HepG2 (cell line): ENCODE results near the gene NUP85. TPM values are rescaled to one million over a fixed set of nuclear protein-coding genes. Genes with fewer than 3 reads are reported as not detected.

Experiments used
- CENPT ChIP-seq: sonication (generic); formaldehyde crosslinking; IDR thresholded peaks from 2 replicates; pipeline ENCODE4 v1.8.0; 2022; ENCODE audit warnings: low read depth, mild to moderate bottlenecking, moderate library complexity, missing genetic modification reagents
- EED ChIP-seq: sonication (generic); formaldehyde crosslinking; IDR thresholded peaks from 2 replicates; pipeline ENCODE4 v1.5.0; 2020; ENCODE audit warnings: mild to moderate bottlenecking, missing genetic modification reagents
- GMEB2 ChIP-seq: IDR thresholded peaks from 2 replicates; pipeline ENCODE4 v1.6.1; 2016; ENCODE audit warnings: missing biosample characterization, missing genetic modification reagents, low read depth
- MXD1 ChIP-seq: sonication (generic); formaldehyde crosslinking; IDR thresholded peaks from 2 replicates; pipeline ENCODE4 v1.4.0; 2020; ENCODE audit warnings: mild to moderate bottlenecking, missing genetic modification reagents
- PITX1 ChIP-seq: sonication (generic); formaldehyde crosslinking; IDR thresholded peaks from 2 replicates; pipeline ENCODE4 v1.5.1; 2020; ENCODE audit warnings: mild to moderate bottlenecking, missing genetic modification reagents
- POLR2A ChIP-seq, 2 experiments: IDR thresholded peaks; 2 replicates each; pipeline ENCODE4 v1.6.1; 2011; ENCODE audit warnings: low read depth in 2 of 2, low read length in 2 of 2, mild to moderate bottlenecking in 1 of 2, moderate library complexity in 1 of 2; ENCODE audit not compliant: insufficient read depth in 1 of 2
- SIN3A ChIP-seq: IDR thresholded peaks from 2 replicates; pipeline ENCODE4 v1.6.1; 2011; ENCODE audit warnings: low read depth, mild to moderate bottlenecking, control low read depth, low read length, borderline replicate concordance
- SRF ChIP-seq: IDR thresholded peaks from 2 replicates; pipeline ENCODE4 v1.6.1; 2011; ENCODE audit warnings: mild to moderate bottlenecking, low read depth, low read length, moderate library complexity
- TCF12 ChIP-seq, 2 experiments: fragments of 450-650 bp in 1 of 2; sonication (generic) in 1 of 2; formaldehyde crosslinking in 1 of 2; IDR thresholded peaks; 2 replicates each; pipeline versions ENCODE4 v1.6.1 to v1.8.0; 2017 to 2022; ENCODE audit warnings: antibody characterized with exemption in 1 of 2, mild to moderate bottlenecking in 1 of 2, missing genetic modification reagents in 1 of 2, moderate library complexity in 1 of 2
- THAP7 ChIP-seq: sonication (generic); formaldehyde crosslinking; IDR thresholded peaks from 2 replicates; pipeline ENCODE4 v1.8.1; 2023; ENCODE audit warnings: mild to moderate bottlenecking, missing genetic modification reagents
- ZBTB37 ChIP-seq: sonication (generic); formaldehyde crosslinking; IDR thresholded peaks from 2 replicates; pipeline ENCODE4 v1.4.0; 2020; ENCODE audit warnings: mild to moderate bottlenecking, missing genetic modification reagents
- ZNF136 ChIP-seq: sonication (generic); formaldehyde crosslinking; IDR thresholded peaks from 2 replicates; pipeline ENCODE4 v1.8.1; 2022; ENCODE audit warnings: low read depth, mild to moderate bottlenecking, moderate library complexity, missing genetic modification reagents
- ZNF333 ChIP-seq: sonication (generic); formaldehyde crosslinking; IDR thresholded peaks from 2 replicates; pipeline ENCODE4 v1.4.0; 2020; ENCODE audit warnings: mild to moderate bottlenecking, missing genetic modification reagents, borderline replicate concordance
- ZNF558 ChIP-seq: sonication (generic); formaldehyde crosslinking; IDR thresholded peaks from 2 replicates; pipeline ENCODE4 v1.9.0; 2022; ENCODE audit warnings: mild to moderate bottlenecking, missing genetic modification reagents, borderline replicate concordance
- ZNF589 ChIP-seq: sonication (generic); formaldehyde crosslinking; conservative IDR thresholded peaks from 2 replicates; pipeline ENCODE4 v1.8.0; 2022; ENCODE audit warnings: mild to moderate bottlenecking, moderate library complexity, missing genetic modification reagents
- ZNF605 ChIP-seq: sonication (generic); formaldehyde crosslinking; IDR thresholded peaks from 2 replicates; pipeline ENCODE4 v1.8.0; 2022; ENCODE audit warnings: mild to moderate bottlenecking, missing genetic modification reagents
- ZSCAN12 ChIP-seq: sonication (generic); formaldehyde crosslinking; IDR thresholded peaks from 2 replicates; pipeline ENCODE4 v1.9.0; 2021; ENCODE audit warnings: mild to moderate bottlenecking, missing genetic modification reagents
- polyA plus RNA-seq, 8 experiments: library from polyadenylated mRNA; depleted of rRNA in 3 of 8; stranded (reverse) in 7 of 8; unstranded in 1 of 8; fragments of >200 nt; fragmentation: Illumina TruSeq in 4 of 8; extraction: Trizol in 4 of 8; gene quantifications; 2 replicates each; pipeline versions ENCODE4 v1.2.1 to v1.2.3, GENCODE V29; 2011 to 2016; ENCODE audit warnings: low read depth in 4 of 8, missing spikeins in 1 of 8, mixed read lengths in 1 of 8; ENCODE audit not compliant: insufficient read depth in 1 of 8
- total RNA-seq, 5 experiments: library from RNA; depleted of rRNA; stranded (reverse); fragments of >200 nt; fragmentation: Illumina TruSeq; extraction: Trizol; gene quantifications; 2 replicates each; pipeline ENCODE4 v1.2.3, GENCODE V29; 2016; ENCODE audit warnings: low read depth in 1 of 5

The NUP85 gene
- total and polyA plus RNA-seq, 2 of the 13 experiments (the other 11 are each of a cell fraction or from before 2014, with no cell fraction given) = 89.1 to 124 TPM

DNA sequence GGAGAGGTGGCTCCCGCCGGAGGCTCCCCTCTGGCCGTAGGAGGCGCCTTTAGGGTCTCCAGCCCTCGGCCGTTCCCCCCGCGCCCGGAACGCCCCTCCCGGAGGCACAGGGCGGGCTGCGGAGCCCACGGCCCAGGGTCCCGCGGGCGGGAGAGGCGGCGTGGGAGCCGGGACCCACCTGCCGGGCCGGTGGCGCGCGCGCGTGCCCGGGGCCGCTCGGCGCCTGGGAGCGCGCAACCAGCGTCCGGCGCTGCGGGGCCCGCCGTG, 65.4 kb downstream of the NUP85 start, which contains the start of gene MIF4GD (continued):
- TF ChIP-seq PITX1 (CRISPR knock-in tag) (no peak), ZBTB37 (no peak), ZNF558 (CRISPR knock-in tag) (0 out of 2 replicates have a peak, but pooled peaks have one; percentile 70), GMEB2 (CRISPR knock-in tag) (no peak), MXD1 (0 out of 2 replicates have a peak, but pooled peaks have one; percentile 28), ZSCAN12 (CRISPR knock-in tag) (0 out of 2 replicates have a peak, but pooled peaks have one; percentile 12), TCF12 (IDR thresholded peaks at IDR 0.05) (no peak), TCF12 (CRISPR knock-in tag; IDR thresholded peaks at IDR 0.05) (peak; percentile 19; the same call in 1 of the 2 replicates), ZNF605 (peak; percentile 11), ZNF333 (CRISPR knock-in tag) (no peak), THAP7 (0 out of 2 replicates have a peak, but pooled peaks have one; percentile 7), ZNF136 (no peak), EED (CRISPR knock-in tag) (no peak), CENPT (CRISPR knock-in tag) (peak; percentile 47), SRF (0 out of 2 replicates have a peak, but pooled peaks have one; percentile 36), POLR2A (IDR thresholded peaks at IDR 0.05; ENCODE audit: insufficient read depth in 1 of 2, low read depth in 2 of 2, low read length in 2 of 2) (peak in 1 of 2 experiments; percentile 20; a peak in 1 of 4 replicates), SIN3A (peak; percentile 40; the same call in 1 of the 2 replicates), ZNF589 (CRISPR knock-in tag) (no peak)
